ENCODE results near the gene APOBEC2. TPM values are rescaled to one million over a fixed set of nuclear protein-coding genes. Genes with fewer than 3 reads are reported as not detected.
A peak's percentile ranks its signal among the peaks of the same experiment; 100 is the strongest.

Gene APOBEC2
- polyA plus RNA-seq, 6 donors from 2014 or later: 0.64 to 1.0 (median 0.85) TPM; not detected in 1

- Mint-ChIP-seq H3K4me1 (peaks cover 34 to 51% (median 44%) of the 10 kb centered on the region in 3 donors), H3K4me3 (peak within 1 kb of the TSS; percentile 92 to 99 (median 98)), H3K36me3 (peaks cover 0 to 2% of the 10 kb centered on the region in 2 donors), H3K9me3 (no peaks in the 10 kb centered on the region), H3K27me3 (no peaks in the 10 kb centered on the region), H3K27ac (peak within 1 kb of the TSS; percentile 97 to 99 (median 98))
- DNase-seq (peak; percentile 100), ATAC-seq (ENCODE audit: low read depth in 2 of 2) (peak; percentile 64 to 66)
Measured at GRCh38 chr6:41072836-41073202, 19.8 kb downstream of the APOBEC2 start, which contains the start of gene NFYA. TSS of gene NFYA (plus strand) at chr6:41072974. CDS start at chr6:41079090, 6,116 bp downstream.

GRCh38 chr6:41073203-41073967 lies 20.4 kb downstream of the APOBEC2 start:
- Mint-ChIP-seq H3K36me3 (no peaks in the 10 kb centered on the region), H3K27ac (peak overlapping the region; percentile 97 to 99 (median 98)), H3K4me1 (peaks cover 34 to 51% (median 44%) of the 10 kb centered on the region in 3 donors), H3K27me3 (no peaks in the 10 kb centered on the region), H3K4me3 (peak overlapping the region; percentile 92 to 99 (median 98)), H3K9me3 (no peaks in the 10 kb centered on the region)
- ATAC-seq (ENCODE audit: low read depth in 2 of 2) (peak; percentile 18 to 26), DNase-seq (peak; percentile 79)

GRCh38 chr6:41073968-41074691 lies 21.1 kb downstream of the APOBEC2 start:
- DNase-seq: peak; percentile 12
- Mint-ChIP-seq H3K36me3 (peaks cover 3 to 4% of the 10 kb centered on the region in 2 donors), H3K9me3 (no peaks in the 10 kb centered on the region), H3K27ac (peak overlapping the region; percentile 97 to 99 (median 98)), H3K4me1 (peaks cover 34 to 55% (median 44%) of the 10 kb centered on the region in 3 donors), H3K4me3 (peak overlapping the region; percentile 92 to 99 (median 96)), H3K27me3 (no peaks in the 10 kb centered on the region)
- no peak for ATAC-seq (ENCODE audit: low read depth in 2 of 2)

DNA sequence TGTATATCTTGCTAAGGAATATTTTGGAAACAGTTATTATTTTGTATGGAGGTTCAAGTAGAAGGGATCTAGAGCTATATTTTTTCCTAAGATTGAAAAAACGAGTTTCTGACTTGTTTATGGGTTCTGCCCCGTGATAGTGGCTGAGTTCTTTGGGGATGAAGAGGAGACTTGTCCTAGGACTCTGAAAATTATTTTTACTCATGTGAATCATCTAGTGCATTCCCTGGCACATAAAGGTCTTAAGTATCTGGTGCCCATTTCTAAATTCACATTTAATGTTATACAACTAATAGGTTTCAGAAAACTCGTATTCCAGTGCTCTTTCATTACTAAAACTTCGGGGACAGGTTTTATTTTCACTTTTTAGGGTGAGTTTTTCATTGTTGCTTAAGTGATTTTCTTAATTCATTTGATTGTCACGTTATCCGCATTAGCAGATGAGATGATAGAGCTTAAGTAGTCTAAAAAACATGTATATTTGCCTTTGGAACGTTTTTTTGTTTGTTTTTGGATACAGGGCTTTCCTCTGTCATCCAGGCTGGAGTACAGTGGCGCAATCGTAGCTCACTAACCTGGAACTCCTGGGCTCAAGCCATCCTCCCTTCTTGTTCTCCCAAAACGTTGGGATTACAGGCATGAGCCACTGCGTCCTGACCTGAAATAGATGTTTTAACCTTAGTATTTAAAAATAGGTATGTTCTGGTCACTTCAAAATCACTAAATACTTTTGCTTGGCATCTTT lies 21.9 kb downstream of the APOBEC2 start:
- no peaks in the 10 kb centered on the region for H3K27me3 Mint-ChIP-seq
- DNase-seq (no peak), ATAC-seq (ENCODE audit: low read depth in 2 of 2) (no peak)
- H3K9me3 Mint-ChIP-seq: no peaks in the 10 kb centered on the region
- peaks cover 34 to 57% (median 44%) of the 10 kb centered on the region in 3 donors for H3K4me1 Mint-ChIP-seq
- peak overlapping the region; percentile 97 to 99 (median 98) for H3K27ac Mint-ChIP-seq
- peaks cover 8 to 9% of the 10 kb centered on the region in 2 donors for H3K36me3 Mint-ChIP-seq
- peak overlapping the region; percentile 92 to 99 (median 96) for H3K4me3 Mint-ChIP-seq

- H3K9me3 Mint-ChIP-seq: no peaks in the 10 kb centered on the region
- ATAC-seq (ENCODE audit: low read depth in 2 of 2): no peak
- H3K4me3 Mint-ChIP-seq: peak overlapping the region in 6 of 8 donors; percentile 3 to 99 (median 94)
- peak overlapping the region; percentile 76 to 99 (median 96) for H3K27ac Mint-ChIP-seq
- no peak for DNase-seq
- H3K4me1 Mint-ChIP-seq: peaks cover 39 to 62% (median 47%) of the 10 kb centered on the region in 3 donors
- H3K36me3 Mint-ChIP-seq: peaks cover 8 to 17% of the 10 kb centered on the region in 2 donors
- H3K27me3 Mint-ChIP-seq: no peaks in the 10 kb centered on the region
Measured at GRCh38 chr6:41075651-41076626, 22.9 kb downstream of the APOBEC2 start.

DNA sequence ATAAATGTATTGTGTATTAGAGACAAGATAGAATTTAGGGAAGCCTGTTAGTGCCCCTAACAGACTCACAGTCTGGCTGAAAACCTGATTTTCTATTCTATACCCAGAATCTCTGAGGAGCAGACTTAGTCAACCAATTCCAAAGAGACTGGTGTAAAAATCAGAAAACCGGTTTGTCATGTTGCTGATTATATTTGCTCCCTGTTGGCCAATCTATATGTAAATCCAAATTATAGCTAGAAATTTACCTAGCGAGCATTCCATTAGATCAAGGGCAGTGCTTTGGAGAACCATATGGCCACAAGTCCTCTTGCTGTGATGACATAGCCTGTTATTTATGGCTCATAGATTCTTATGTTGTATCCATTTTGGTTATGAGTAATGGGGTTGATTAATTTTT lies 24.5 kb downstream of the APOBEC2 start:
- Mint-ChIP-seq H3K4me1 (peaks cover 43 to 58% (median 44%) of the 10 kb centered on the region in 3 donors), H3K36me3 (peaks cover 8 to 18% of the 10 kb centered on the region in 2 donors), H3K27ac (no peak overlapping the region), H3K4me3 (no peak overlapping the region), H3K9me3 (no peaks in the 10 kb centered on the region), H3K27me3 (no peaks in the 10 kb centered on the region)
- ATAC-seq (ENCODE audit: low read depth in 2 of 2) (no peak), DNase-seq (no peak)

DNA sequence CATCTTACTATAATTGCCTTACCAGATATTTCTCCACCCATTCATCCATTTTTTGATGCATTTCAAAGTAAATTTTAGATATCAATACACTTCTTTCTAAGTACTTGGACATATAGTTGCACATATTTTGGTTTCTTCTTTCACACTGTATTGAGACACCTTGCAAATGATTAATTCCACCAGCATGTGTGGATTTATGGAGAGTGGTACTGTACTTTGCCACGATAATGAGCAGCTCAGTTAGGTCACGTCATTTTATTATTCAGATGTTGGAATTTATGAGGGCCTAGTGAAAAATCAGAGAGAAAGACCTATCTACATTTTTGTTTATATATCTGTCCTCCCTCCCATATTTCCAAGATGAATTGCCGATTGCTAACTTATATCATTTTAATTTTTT lies 25.1 kb downstream of the APOBEC2 start:
- Mint-ChIP-seq H3K36me3 (peaks cover 8 to 18% of the 10 kb centered on the region in 2 donors), H3K4me3 (no peak overlapping the region), H3K27me3 (no peaks in the 10 kb centered on the region), H3K9me3 (no peaks in the 10 kb centered on the region), H3K4me1 (peaks cover 43 to 61% (median 47%) of the 10 kb centered on the region in 3 donors), H3K27ac (peak overlapping the region in 1 of 6 donors; percentile 9)
- DNase-seq: no peak
- no peak for ATAC-seq (ENCODE audit: low read depth in 2 of 2)

DNA sequence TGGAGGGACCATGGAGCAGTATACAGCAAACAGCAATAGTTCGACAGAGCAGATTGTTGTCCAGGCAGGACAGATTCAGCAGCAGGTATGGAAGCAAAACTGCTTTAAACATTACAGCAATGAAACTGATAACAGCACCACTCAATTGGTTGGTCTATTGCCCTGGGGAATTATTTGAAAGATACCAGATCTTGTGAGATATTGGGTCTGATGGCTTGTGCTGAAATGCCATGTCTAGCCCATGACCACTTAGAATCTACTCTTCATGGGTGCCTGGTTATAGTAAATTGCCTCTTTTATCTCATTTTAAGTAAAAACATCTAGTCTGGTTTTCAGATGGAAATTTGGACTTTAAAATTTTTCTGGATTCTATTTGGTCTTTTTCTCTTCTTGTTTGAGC lies 26.1 kb downstream of the APOBEC2 start:
- peaks cover 13 to 18% of the 10 kb centered on the region in 2 donors for H3K36me3 Mint-ChIP-seq
- ATAC-seq (ENCODE audit: low read depth in 2 of 2): no peak
- peaks cover 46 to 57% (median 46%) of the 10 kb centered on the region in 3 donors for H3K4me1 Mint-ChIP-seq

GRCh38 chr6:41080621-41081020 lies 27.6 kb downstream of the APOBEC2 start:
- Mint-ChIP-seq H3K4me3 (peak overlapping the region; percentile 55 to 85 (median 72)), H3K36me3 (peaks cover 20 to 23% of the 10 kb centered on the region in 2 donors), H3K9me3 (no peaks in the 10 kb centered on the region), H3K27ac (peak overlapping the region; percentile 73 to 94 (median 91)), H3K27me3 (no peaks in the 10 kb centered on the region), H3K4me1 (peaks cover 31 to 41% (median 32%) of the 10 kb centered on the region in 3 donors)
- DNase-seq: no peak
- peak; percentile 74 to 85 for ATAC-seq (ENCODE audit: low read depth in 2 of 2)

More for the DNA sequence above, 26.1 kb downstream of the APOBEC2 start:
- Mint-ChIP-seq H3K4me3 (no peak overlapping the region), H3K9me3 (no peaks in the 10 kb centered on the region), H3K27me3 (no peaks in the 10 kb centered on the region), H3K27ac (peak overlapping the region in 3 of 6 donors; percentile 20 to 85 (median 55))
- DNase-seq: no peak

DNA sequence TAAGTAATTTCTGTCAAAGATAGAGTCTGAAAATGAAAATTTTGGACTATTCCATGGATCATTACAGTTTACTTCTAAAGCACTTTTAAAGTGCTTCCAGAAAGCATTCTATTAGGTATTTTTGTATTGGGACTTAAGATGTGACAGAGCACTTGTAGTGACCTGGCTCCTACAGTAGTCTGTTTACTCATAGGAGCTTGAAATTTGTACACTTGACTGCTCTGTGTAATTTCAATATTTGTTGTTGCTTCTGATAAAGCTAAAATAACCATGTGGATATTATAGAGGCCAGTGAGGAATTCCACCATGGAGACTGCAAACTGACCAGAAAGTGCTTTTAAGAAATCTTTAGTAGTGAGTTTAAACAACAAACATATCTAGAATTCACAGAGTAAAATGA lies 30.1 kb downstream of the APOBEC2 start:
- Mint-ChIP-seq H3K36me3 (peaks cover 20 to 29% of the 10 kb centered on the region in 2 donors), H3K4me1 (peaks cover 21 to 31% (median 26%) of the 10 kb centered on the region in 3 donors), H3K27ac (no peak overlapping the region)

GRCh38 chr6:41085182-41085581 lies 32.2 kb downstream of the APOBEC2 start:
- Mint-ChIP-seq H3K27me3 (no peaks in the 10 kb centered on the region), H3K4me1 (peaks cover 16 to 24% (median 19%) of the 10 kb centered on the region in 3 donors), H3K4me3 (no peak overlapping the region), H3K9me3 (no peaks in the 10 kb centered on the region), H3K36me3 (peaks cover 12 to 21% of the 10 kb centered on the region in 2 donors), H3K27ac (no peak overlapping the region)
- DNase-seq (no peak), ATAC-seq (ENCODE audit: low read depth in 2 of 2) (no peak)

More for the DNA sequence above, 30.1 kb downstream of the APOBEC2 start:
- ATAC-seq (ENCODE audit: low read depth in 2 of 2) (no peak), DNase-seq (no peak)
- Mint-ChIP-seq H3K4me3 (no peak overlapping the region), H3K9me3 (no peaks in the 10 kb centered on the region), H3K27me3 (no peaks in the 10 kb centered on the region)

DNA sequence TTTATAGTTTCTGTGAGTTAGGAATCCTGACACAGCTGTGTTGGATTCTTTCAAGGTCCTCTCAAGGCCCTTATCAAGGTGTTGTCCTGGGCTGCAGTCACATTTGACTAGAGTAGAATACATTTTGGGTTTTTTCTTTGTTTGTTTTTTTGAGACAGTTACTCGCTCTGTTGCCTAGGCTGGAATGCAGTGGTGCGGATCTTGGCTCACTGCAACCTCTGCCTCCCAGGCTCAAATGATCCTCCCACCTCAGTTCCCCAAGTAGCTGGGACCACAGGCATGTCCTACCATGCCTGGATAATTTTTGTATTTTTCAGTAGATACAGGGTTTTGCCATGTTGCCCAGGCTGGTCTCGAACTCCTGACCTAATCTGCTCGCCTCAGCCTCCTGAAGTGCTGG lies 35.4 kb downstream of the APOBEC2 start:
- peaks cover 0 to 10% (median 2%) of the 10 kb centered on the region in 3 donors for H3K4me1 Mint-ChIP-seq
- H3K4me3 Mint-ChIP-seq: no peak overlapping the region
- no peaks in the 10 kb centered on the region for H3K9me3 Mint-ChIP-seq
- no peaks in the 10 kb centered on the region for H3K27me3 Mint-ChIP-seq
- ATAC-seq (ENCODE audit: low read depth in 2 of 2) (no peak), DNase-seq (no peak)
- H3K36me3 Mint-ChIP-seq: peaks cover 19 to 23% of the 10 kb centered on the region in 2 donors
- peak overlapping the region in 1 of 6 donors; percentile 54 for H3K27ac Mint-ChIP-seq
